ENCODE results near the gene MAMSTR.
A peak's percentile ranks its signal among the peaks of the same experiment; 100 is the strongest.
"Not testable (repeated sequence)": the region's sequence is repeated elsewhere in the genome, so short reads cannot be mapped to it uniquely, and the experiment has no call there.

Gene MAMSTR, protein sequence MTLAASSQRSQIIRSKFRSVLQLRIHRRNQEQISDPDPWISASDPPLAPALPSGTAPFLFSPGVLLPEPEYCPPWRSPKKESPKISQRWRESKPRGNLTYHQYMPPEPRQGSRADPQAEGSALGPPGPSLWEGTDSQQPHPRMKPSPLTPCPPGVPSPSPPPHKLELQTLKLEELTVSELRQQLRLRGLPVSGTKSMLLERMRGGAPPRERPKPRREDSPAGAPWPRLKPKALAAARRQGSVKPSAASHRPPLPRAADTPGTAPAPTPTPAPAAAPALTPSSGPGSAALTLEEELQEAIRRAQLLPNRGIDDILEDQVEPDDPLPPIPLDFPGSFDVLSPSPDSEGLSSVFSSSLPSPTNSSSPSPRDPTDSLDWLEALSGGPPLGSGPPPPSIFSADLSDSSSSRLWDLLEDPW

GRCh38 chr19:48719263-48720171 lies at the start of gene MAMSTR:
TSS of gene MAMSTR (minus strand) at chr19:48719725. CDS start at chr19:48719031, 694 bp downstream.
- DNase-seq, result no peak

DNA sequence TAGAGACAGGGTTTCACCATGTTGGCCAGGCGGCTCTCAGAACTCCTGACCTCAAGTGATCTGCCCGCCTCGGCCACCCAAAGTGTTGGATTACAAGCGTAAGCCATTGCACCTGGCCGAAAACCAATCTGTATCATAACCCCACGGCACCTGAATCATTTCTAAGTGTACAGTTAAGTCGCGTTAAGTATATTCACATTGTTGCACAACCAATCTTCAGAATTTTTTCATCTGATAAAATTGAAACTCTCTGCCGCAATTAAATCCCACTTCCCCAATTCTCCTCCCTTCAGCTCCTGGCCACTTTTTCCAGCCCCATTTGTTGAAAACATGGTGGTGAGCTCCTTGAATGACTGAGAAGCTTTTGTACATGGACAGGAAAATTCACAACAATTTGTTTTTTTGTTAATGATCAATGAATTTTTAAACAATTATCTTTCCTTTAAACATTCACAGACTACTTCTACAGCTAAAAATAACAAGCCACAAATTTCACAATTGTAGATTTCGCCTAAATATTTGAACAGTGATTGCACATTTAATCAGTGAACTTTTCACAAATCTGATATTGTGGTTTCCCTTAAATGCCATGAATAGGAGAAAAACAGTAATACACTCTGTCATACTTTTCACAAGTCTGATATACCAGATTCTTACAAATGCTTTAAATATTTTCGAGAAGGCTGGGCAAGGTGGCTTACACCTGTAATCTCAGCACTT lies 49.6 kb upstream of the MAMSTR start:
- DNase-seq, result no peak

DNA sequence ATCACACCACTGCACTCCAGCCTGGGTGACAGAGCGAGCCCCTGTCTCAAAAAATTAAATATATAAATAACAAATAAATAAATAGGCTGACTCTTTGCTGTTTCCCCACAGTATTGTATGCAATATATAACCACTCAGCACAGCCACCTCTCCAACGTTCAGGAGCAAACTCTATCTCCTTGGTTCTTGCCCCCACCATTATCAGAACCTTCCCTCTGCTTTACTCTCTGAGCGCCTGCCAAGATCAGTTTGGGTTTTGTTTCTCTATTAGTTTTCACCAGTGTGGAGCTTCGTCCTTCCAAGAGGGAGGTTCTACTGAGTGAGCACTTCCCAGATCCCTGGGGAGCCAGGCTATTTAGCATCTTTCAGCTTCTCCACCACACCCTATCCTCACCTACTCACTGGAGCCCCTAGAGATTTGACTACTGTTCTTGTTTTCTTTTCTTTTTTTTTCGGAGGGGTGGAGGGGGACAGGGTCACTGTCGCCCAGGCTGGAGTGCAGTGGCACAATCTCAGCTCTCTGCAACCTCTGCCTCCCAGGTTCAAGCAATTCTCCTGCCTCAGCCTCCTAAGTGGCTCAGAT lies 48.7 kb upstream of the MAMSTR start:
- DNase-seq, result not testable (repeated sequence)

- DNase-seq, result not testable (repeated sequence)
These were observed 46.3 kb upstream of the MAMSTR start for GRCh38 chr19:48765816-48766215.

- no peak for DNase-seq
These were observed 41.1 kb upstream of the MAMSTR start for GRCh38 chr19:48760504-48761205.

DNA sequence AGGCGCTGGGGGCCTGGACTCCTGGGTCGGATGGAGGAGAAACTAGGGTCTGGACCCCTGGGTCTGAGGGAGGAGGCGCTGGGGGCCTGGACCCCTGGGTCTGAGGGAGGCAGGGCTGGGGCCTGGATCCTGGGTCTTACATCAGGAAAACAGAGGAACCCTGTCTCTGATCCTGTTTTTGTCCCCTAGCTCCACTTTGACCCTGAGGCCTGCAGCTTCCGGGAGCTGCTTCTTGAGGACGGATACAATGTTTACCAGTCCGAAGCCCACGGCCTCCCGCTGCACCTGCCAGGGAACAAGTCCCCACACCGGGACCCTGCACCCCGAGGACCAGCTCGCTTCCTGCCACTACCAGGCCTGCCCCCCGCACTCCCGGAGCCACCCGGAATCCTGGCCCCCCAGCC lies 38.2 kb upstream of the MAMSTR start:
- no peak for DNase-seq

- DNase-seq, result no peak
These were observed 37.7 kb upstream of the MAMSTR start for GRCh38 chr19:48757089-48757675.

- no peak for DNase-seq
These were observed 37.2 kb upstream of the MAMSTR start for GRCh38 chr19:48756686-48757085.

DNA sequence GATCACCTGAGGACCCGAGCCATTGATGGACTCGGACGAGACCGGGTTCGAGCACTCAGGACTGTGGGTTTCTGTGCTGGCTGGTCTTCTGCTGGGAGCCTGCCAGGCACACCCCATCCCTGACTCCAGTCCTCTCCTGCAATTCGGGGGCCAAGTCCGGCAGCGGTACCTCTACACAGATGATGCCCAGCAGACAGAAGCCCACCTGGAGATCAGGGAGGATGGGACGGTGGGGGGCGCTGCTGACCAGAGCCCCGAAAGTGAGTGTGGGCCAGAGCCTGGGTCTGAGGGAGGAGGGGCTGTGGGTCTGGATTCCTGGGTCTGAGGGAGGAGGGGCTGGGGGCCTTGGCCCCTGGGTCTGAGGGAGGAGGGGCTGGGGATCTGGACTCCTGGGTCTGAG lies 36.7 kb upstream of the MAMSTR start:
- no peak for DNase-seq

DNA sequence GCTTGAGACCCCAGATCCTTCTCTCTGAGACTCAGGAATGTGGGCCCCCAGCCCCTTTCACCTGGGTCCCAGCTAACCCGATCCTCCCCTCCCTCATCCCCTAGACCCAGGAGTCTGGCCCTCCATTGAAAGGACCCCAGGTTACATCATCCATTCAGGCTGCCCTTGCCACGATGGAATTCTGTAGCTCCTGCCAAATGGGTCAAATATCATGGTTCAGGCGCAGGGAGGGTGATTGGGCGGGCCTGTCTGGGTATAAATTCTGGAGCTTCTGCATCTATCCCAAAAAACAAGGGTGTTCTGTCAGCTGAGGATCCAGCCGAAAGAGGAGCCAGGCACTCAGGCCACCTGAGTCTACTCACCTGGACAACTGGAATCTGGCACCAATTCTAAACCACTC lies 36.3 kb upstream of the MAMSTR start:
- no peak for DNase-seq

GRCh38 chr19:48755084-48755641 lies 35.6 kb upstream of the MAMSTR start, which contains the start of gene FGF21:
TSS of gene FGF21 (plus strand) at chr19:48755524. CDS start at chr19:48756237, 713 bp downstream.
- DNase-seq, result no peak

GRCh38 chr19:48752496-48753365 lies 33.2 kb upstream of the MAMSTR start, which contains the start of gene FUT1:
TSS of gene FUT1 (minus strand) at chr19:48752641. CDS start at chr19:48751281, 1,360 bp downstream.
- peak; percentile 42 for DNase-seq

GRCh38 chr19:48751845-48752495 lies 32.4 kb upstream of the MAMSTR start:
- DNase-seq, result no peak

DNA sequence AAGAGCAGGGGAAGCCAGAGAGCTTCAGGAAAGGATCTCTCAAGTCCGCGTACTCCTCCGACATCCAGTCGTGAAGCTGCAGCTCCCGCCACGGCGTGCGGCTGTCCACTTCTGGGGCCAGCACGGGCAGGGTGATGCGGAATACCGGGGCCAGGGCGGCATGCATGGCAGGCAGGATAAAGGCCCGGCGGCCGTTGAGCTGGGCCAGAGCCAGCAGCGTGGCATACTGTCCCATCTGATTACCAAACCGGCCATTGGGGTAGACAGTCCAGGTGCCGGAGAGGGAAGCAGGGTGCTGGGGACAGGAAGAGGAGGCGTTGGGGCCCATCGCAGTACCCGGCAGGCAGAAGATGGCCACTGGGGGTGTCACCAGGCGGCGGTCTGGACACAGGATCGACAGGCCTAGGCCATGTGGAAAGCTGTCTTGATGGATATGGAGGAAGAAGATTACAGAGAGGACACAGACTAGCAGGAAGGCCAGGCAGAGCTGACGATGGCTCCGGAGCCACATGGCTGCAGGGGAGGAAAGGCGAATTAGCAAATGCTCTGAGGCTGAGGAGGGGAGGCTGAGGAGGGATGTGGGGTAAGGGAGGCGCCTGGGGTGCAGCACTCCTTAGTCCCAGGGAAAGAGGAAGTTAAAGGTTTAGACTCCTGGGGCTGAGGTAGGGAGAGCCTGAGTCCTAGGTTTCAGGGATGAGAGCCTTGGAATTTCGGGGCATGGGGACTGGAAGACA lies 31.4 kb upstream of the MAMSTR start:
- no peak for DNase-seq

- no peak for DNase-seq
These were observed 30.8 kb upstream of the MAMSTR start for GRCh38 chr19:48750351-48750750.

- no peak for DNase-seq
These were observed 30.2 kb upstream of the MAMSTR start for GRCh38 chr19:48749571-48750198.

GRCh38 chr19:48746738-48747575 lies 27.4 kb upstream of the MAMSTR start, which contains the start of gene IZUMO1:
TSS of gene IZUMO1 (minus strand) at chr19:48746909. CDS start at chr19:48745859, 1,050 bp downstream.
- peak; percentile 67 for DNase-seq

All from CD4-positive, alpha-beta T cell treated with Interleukin-10 for 1 hour (primary cell).